Amniotic stem cell (primary cell): ENCODE measurements around the gene NR2F6.

Experiments used
- DNase-seq: peaks from one replicate; lab custom pipeline; 2025; lab: John Stamatoyannopoulos, UW

The NR2F6 gene

GRCh38 chr19:17263712-17264640 lies 18.3 kb upstream of the NR2F6 start:
- DNase-seq, result no peak

GRCh38 chr19:17262557-17262956 lies 16.8 kb upstream of the NR2F6 start:
- DNase-seq, result no peak

DNA sequence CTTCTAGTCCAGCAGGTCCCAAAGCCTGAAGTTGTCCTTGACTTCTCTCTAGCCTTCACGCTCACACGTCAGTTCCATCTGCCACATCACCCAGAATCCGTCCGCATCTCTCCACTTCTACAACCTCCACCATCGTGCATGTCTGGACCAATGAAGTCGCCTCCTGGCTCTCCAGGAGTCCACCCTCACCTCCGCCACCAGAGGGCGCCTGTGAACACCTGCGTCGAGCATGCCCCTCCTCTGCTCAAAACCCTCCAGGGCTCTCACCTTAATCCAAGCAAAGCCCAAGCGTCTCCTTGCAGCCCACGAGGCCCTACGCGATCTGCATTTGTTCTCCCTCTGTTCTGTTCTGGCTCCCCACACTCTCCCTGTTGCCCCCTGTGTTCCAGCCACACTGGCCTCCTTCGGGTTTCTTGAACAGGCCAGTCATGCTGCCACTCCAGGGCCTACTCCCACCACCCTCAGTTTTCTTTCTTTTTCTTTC lies 15.2 kb upstream of the NR2F6 start:
- DNase-seq, result no peak

DNA sequence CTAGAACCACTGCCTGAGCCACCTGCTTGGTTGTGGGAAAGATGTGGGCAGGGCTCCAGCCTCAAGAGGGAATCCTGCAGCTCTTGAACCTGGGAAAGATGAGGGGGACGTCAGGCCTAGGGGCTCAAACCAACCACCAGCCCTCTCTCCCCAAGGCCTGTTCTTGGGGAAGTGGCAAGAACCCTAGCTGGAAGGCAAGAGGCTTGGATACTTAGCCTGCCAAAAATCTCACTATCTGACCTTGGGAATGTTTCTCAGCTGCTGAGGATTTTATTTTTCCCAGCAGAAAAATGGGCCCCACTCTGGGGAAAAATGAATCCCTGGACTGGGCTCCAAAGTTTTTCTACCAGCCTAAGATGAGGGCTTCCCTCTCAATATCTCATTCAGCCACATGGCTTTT lies 14.2 kb upstream of the NR2F6 start:
- no peak for DNase-seq

DNA sequence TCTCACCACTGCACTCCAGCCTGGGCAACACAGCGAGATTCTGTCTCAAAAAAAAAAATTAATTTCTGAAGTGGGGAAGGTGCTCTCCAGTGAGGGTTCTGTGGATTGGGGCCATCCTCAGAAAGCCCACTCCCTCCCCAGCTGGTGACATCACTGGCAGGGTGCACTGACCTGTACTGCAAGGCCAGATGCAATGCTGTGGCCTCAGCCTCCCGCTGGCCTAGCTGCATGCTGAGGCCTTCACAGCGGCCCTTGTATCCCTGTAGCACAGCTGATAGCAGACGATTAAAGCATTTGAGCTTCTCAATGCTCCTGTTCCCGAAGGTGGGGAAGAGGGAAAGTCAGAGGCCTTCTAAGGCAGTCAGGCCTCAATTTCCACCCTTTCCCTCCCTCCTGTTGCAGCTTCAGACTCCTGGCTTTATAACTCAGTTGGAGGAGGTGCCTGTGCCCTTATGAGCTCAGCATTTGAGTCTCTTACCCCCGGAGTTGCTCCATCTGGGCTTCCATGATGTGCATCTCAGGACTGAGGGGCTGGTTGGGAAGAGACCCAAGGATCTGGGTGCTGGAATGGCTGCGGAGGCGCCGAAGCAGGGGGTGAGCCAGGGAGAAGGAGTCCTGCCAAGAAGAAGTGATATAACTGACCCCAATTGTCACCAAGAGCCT lies 13.5 kb upstream of the NR2F6 start:
- no peak for DNase-seq

DNA sequence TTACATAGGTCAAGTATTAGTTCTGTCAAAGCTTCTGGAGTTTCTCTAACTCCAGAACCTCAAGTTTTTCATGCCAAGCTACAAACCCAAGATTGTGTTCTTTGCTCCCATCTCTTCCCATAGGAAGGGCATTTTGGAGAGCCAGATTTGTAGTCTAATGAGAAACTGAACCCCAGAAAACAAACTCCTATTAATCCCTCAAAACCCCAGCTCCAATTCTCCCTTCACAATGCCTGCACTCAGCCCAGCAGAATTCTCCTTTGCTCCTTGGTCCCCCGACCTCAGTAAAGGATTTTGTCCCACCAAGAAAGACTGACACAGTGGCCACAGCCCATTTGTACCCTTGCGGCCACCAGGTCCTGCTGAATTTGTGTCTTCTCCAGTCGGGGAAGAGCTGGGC lies 10.4 kb upstream of the NR2F6 start:
- no peak for DNase-seq

- no peak for DNase-seq
These were observed 9.5 kb upstream of the NR2F6 start for GRCh38 chr19:17255150-17255621.

- no peak for DNase-seq
These were observed 8.9 kb upstream of the NR2F6 start for GRCh38 chr19:17254636-17255035.

- DNase-seq, result no peak
These were observed 4.3 kb upstream of the NR2F6 start for GRCh38 chr19:17249887-17250548.

DNA sequence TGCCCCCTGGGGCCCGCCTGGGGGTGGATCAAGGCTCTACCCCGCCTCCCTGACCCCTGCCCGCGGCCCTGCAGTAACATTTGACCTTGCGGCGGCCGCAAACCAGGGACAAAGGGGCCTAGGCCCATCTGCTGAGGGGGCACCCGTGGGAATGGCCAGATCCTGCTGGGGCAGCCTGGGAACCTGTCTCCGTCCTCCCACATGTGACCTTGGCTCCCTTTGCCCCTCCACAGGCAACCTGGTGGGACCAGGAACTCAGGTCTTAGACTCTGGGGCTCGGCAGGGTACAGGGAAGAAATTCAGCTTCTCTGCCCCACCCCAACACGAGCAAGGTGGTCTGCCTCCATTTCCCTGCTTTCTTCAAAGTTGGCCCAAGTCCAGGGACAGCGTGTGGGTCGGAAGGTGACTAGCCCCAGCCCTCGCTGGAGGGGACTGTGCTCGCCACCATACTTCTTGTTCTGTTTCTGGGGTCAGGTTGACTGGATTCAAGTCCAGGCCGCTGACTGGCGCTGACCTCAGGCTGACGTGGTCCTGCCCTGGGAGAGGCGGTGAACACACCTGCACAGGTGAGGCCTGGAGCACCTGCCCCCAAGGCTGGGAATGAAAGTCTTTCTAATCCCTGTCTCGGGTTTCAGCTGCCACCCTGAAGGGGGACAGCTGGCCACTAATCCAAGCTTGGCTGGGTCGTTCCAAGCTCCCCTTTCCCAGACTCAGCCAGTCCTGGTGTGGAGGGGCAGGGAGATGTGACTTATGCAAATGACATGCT lies 2.5 kb upstream of the NR2F6 start:
- DNase-seq, result no peak

GRCh38 chr19:17246681-17247425 lies 1.1 kb upstream of the NR2F6 start:
- no peak for DNase-seq

DNA sequence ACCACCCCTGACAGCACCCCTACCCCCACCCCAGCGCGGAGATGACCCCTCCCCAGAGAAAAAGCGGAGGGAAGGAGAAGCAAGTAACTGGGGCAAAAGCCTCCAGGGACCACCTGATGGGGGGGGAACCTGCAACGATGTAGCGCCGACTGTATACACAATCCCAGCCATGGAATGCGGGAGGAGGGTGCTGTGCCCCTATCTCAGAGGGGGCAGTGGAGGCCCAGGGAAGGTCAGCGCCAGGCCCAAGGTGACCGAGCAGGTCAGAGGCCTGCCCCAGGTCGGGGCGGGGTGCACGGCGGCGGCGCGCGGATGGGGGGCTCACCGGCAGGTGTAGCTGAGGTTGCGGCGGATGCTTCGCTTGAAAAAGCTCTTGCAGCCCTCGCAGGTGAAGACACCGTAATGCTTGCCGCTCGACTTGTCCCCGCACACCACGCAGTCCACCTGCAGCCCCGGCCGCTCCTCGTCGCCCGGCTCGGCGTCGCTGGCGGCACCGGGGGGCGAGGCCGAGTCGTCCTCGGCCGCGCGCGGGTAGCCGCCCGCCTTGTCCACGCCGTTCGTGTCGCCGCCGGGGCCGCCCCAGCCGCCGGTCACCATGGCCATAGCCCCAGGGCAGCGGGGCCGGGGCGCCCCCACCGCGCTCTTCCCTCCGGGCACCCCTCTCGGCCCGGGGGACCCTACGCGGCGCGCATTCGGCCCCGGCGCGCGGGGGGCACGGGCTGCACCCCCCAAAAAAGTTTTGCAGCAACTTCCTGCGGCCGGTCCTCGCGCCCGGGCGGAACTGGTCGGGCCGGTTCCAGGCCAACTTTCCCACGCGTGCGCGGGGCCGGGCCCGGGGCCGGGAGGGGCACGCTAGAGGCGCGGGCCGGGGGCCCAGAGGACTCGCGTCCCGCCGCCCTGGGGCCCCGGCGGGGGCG lies 843 bp downstream of the NR2F6 start:
- DNase-seq, result no peak

- no peak for DNase-seq
These were observed 1.7 kb downstream of the NR2F6 start for GRCh38 chr19:17243830-17244617.

GRCh38 chr19:17243211-17243829 lies 2.4 kb downstream of the NR2F6 start:
- no peak for DNase-seq

- DNase-seq, result no peak
These were observed 3.1 kb downstream of the NR2F6 start for GRCh38 chr19:17242431-17243208.

DNA sequence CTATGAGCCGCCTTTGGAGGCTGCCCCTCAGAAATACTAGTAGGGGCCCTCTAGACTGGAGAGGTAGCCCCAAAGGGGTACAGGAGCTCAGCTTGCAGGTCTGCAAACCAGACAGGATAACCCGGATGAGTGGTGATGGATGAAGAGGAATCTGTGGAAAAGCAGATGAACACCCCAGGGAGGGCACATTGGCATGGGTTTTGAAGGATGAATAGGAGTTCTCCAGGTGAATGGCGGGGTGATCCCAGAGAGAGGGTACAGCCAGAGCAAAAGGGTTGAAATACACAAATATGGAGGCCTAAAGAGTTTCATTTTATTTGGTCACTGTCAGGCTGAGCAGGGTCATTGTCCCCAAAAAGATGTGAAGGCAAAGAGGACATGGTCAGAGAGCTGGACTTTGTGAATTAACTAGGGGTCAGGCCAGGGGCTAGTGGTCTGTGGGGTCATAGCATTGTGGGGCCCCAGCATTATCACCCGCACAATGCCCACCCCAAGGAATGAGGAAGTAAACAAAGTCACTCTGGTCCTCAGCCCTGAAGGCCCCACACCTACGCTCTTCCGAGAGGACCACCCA lies 4.8 kb downstream of the NR2F6 start:
- DNase-seq, result no peak

- no peak for DNase-seq
These were observed 5.5 kb downstream of the NR2F6 start for GRCh38 chr19:17240062-17240752.
